Middle frontal gyrus (tissue), 1 donor: ENCODE results near the gene CECR2.

Experiments
- DNase-seq: peaks from one replicate; pipeline ENCODE4 v3.0.0-alpha.2; 2015; ENCODE audit warnings: low spot score; ENCODE audit errors: extremely low spot score

The CECR2 gene

GRCh38 chr22:17369439-17370025 is at the start of gene CECR2:
Gene CECR2 (plus strand): TSS chr22:17369460. CDS start chr22:17369784, 324 bp downstream.
- no peak for DNase-seq

- DNase-seq, result no peak
These were observed 49.7 kb upstream of the CECR2 start for GRCh38 chr22:17319546-17319945.

GRCh38 chr22:17322511-17322910 is 46.7 kb upstream of the CECR2 start:
- no peak for DNase-seq

GRCh38 chr22:17331690-17332089 is 37.6 kb upstream of the CECR2 start:
- DNase-seq, result no peak

GRCh38 chr22:17332109-17332800 is 37.0 kb upstream of the CECR2 start:
- no peak for DNase-seq

GRCh38 chr22:17334059-17334458 is 35.2 kb upstream of the CECR2 start:
- DNase-seq, result no peak

- no peak for DNase-seq
These were observed 34.3 kb upstream of the CECR2 start for GRCh38 chr22:17334983-17335382.

- no peak for DNase-seq
These were observed 33.2 kb upstream of the CECR2 start for GRCh38 chr22:17336061-17336460.

GRCh38 chr22:17337639-17338038 is 31.6 kb upstream of the CECR2 start:
- no peak for DNase-seq

- DNase-seq, result no peak
These were observed 30.1 kb upstream of the CECR2 start for GRCh38 chr22:17339095-17339693.

- DNase-seq, result no peak
These were observed 26.9 kb upstream of the CECR2 start for GRCh38 chr22:17342361-17342760.

GRCh38 chr22:17343766-17344165 is 25.5 kb upstream of the CECR2 start:
- DNase-seq, result no peak

- DNase-seq, result no peak
These were observed 22.7 kb upstream of the CECR2 start for GRCh38 chr22:17346578-17346977.

- no peak for DNase-seq
These were observed 21.5 kb upstream of the CECR2 start for GRCh38 chr22:17347724-17348123.

- DNase-seq, result no peak
These were observed 20.7 kb upstream of the CECR2 start for GRCh38 chr22:17348464-17349103.

GRCh38 chr22:17349172-17349571 is 20.1 kb upstream of the CECR2 start:
- no peak for DNase-seq

GRCh38 chr22:17350292-17350691 is 19.0 kb upstream of the CECR2 start:
- DNase-seq, result no peak

GRCh38 chr22:17352798-17353197 is 16.5 kb upstream of the CECR2 start:
- DNase-seq, result no peak

GRCh38 chr22:17357688-17358087 is 11.6 kb upstream of the CECR2 start:
- no peak for DNase-seq

- DNase-seq, result no peak
These were observed 10.8 kb upstream of the CECR2 start for GRCh38 chr22:17358415-17358814.

- DNase-seq, result no peak
These were observed 9.8 kb upstream of the CECR2 start for GRCh38 chr22:17359501-17359900.

- DNase-seq, result no peak
These were observed 2.9 kb upstream of the CECR2 start for GRCh38 chr22:17366329-17366728.
